HG03571 (cell line): ENCODE results near the gene OSBPL7.

ENCODE experiments used
- ATAC-seq: cut with Tn5 transposase; IDR thresholded peaks from one replicate; pipeline ENCODE4 v1.9.1; 2021; ENCODE audit not compliant: unreplicated experiment

Gene OSBPL7

DNA sequence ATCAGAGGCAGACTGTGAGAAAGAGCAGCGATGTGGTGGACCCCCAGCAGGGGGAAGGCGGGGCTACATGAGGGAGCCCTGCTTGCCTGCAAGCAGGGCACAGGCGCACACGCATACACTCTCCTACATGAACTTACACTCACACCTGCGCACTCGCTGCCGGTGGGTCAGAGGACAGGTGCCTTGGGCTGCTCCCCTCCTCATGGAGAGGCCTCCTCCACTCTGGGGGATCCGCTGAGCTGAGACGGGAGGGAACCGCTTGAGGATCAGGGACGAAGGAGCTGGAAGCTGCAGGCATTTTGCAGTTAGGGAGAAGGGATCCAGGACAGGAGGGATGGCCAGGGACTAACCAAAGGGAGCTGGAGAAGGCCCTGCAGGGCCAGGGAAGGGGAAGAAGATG lies 14.2 kb downstream of the OSBPL7 start:
- no peak for ATAC-seq

DNA sequence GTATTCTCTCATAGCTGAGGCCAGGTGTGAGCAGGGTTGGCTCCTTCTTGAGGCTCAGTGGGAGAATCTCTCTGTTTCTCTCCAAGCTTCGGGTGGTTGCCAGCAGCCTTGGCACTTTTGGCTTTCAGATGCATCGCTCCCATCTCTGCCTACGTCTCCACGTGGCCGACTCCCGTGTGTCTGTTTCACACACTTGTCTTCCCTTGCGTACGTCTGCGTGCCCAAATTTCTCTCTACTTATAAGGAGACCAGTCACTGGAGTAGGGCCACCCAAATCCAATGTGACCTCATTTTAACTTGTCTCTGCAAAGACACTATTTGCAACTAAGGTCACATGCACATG lies 14.7 kb downstream of the OSBPL7 start:
- no peak for ATAC-seq

- ATAC-seq = no peak
Measured at GRCh38 chr17:47806026-47806912, 15.3 kb downstream of the OSBPL7 start.

GRCh38 chr17:47804461-47804860 lies 17.1 kb downstream of the OSBPL7 start:
- ATAC-seq = no peak

DNA sequence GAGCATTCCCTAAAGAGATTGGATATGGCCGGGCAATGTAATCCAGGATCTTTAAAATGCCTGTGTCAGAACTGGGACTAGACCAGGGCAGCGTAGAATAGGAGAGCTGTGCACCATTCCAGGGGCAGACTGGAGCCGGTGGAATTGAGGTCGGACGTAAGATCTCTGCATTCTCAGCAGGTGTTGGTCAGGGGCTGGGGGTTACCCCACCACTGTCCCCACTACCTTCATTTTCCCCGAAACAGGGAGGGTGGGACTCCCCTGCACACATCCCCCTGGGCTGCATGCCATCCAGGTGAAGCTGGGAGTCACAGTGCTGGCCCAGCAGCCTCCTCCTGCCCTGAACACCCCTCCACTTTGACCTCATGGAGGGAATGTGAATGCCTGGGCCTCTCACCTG lies 17.8 kb downstream of the OSBPL7 start:
- no peak for ATAC-seq

DNA sequence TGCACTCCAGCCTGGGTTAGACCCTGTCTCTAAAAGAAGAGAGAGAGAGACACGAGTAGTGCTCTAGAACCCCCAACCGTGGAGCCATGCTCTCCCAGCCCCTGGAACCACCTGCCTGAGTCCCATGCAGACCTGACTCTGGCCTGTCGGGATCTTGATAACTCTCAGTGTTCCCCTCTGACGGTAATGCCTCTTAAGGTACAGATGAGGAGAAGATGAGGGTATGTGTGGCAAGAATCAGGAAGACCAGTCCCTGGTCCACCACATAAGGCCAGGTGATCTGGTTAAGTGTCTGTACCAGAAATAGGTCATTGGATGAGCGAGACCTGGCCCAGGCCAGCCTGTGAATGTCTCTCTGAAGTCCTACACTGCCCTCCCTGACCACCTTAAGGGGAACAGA lies 18.4 kb downstream of the OSBPL7 start:
- no peak for ATAC-seq

DNA sequence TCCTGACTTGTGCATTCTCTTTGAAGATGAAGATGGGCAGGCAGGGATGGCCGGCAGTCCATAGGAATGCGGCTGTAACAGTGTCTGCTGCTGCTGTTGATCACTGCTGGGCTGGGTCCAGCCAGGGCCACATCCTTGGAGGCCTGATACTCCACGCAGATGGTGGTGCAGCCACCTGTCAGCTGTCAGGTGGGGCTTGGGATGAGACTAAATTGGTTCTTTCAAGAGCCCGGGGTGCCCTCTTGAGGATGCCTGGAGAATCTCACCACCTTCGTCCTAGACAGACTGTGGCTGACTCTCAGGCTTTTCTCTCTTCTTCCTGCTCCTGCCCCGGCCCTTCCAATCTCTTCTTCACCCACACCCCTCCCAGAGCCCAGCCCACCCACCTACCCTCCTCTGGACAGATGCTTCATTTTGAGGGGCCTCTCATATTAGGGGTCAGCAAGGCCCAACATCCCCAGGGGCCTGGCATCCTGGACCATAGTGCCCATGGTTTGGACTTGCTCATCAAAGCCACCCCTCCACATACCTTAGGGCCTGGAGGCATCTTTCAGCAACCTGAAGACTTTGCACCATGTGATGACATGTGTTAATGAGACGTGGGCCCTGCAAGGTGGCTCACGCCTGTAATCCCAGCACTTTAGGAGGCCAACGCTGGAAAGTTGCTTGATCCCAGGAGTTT lies 19.1 kb downstream of the OSBPL7 start:
- no peak for ATAC-seq

- ATAC-seq = no peak
Measured at GRCh38 chr17:47801906-47802305, 19.7 kb downstream of the OSBPL7 start.

GRCh38 chr17:47801176-47801765 lies 20.3 kb downstream of the OSBPL7 start:
- no peak for ATAC-seq

- ATAC-seq = no peak
Measured at GRCh38 chr17:47800686-47801085, 20.9 kb downstream of the OSBPL7 start.

DNA sequence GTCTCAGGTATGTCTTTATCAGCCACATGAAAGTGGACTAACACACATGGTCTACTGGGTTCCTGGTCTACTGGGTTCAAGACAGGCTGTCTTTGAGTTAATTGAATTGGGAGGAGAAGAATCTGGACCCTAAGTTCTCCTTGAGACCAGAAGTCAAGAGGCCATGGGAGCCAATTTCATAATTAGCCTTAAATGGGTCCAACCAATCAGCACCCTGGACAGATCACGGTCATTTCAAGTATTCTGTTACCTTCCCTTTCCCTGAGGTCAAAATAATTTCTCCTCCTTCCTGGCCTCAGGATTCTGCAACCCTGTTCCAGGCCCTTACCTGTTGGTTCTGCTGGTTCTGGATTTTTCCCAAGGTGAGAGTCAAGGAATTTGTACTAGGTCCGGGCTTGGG lies 23.8 kb downstream of the OSBPL7 start:
- ATAC-seq = no peak

- ATAC-seq = no peak
Measured at GRCh38 chr17:47792979-47793378, 28.6 kb downstream of the OSBPL7 start.

- ATAC-seq = no peak
Measured at GRCh38 chr17:47792457-47792856, 29.1 kb downstream of the OSBPL7 start.

GRCh38 chr17:47791025-47791424 lies 30.6 kb downstream of the OSBPL7 start:
- no peak for ATAC-seq

DNA sequence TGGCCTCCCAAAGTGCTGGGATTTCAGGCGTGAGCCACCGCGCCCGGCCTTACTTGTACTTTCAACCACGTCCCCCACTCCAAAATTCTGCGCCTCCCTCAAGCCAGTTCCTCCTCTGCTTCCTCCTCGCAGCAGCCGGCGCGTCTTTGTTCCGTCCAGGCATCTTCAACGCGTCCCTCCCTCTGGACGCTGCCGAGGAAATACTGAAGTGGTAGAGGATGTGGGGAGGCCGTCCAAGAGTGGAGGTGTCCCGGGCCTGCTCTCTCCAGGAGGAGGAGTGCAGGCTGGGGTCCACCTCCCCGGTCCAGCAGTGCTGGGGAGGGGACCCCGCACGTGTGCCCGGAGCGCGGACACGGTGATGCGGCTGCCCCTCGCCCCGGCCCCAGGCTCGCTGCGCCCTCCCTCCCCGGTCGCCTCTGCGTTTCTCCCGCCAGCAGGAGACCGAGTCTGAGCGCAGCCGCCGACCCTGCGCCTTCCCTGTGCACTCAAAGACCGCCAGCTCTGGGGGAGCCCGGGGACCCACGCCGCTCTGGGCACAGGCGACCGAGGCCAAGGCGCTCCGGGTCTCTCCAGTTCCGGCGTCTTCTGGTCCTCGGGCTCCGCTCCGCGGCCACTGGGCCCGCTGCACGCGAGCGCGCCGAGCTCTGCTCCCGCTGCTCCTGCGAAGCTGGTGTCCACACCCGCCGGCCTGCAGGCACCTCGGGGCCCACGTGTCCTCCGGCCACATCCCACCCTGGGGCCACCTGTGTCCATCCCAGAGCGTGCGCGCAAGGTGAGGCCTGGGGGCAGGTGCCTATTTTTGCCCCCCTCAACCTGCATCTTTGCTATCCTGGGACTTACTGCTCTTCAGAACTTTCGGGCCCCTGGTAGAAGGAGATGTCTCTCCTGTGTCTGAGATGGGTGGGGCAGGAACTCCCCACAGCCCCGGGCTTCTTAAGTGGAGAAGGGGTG lies 31.7 kb downstream of the OSBPL7 start:
- no peak for ATAC-seq

DNA sequence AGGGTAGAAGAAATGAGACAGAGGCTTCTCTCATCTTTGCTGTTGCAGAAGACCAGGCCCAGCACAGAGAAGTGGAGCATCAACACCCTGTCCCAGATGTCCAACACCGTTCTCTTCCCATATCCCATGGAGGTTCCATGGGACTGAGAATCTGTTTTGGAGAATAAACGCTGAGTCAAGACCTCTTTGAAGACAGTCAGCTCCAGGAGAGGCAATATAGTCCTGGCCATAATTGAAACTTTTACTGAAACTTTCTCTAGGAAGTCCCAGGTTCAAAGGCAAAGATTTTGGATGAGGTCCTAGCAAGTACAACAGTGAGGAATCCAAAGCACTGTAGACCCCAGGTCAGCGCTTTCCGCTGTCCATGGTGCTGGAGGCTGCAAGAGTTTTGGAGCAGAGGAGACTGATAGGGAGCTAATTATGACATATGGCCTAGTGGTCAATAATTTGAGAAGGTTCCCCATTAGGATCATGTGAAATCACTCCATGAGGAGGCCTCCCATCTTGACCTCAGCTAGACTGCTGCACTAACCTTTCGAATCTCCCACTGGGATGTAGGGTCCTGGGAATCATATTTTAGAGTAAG lies 36.0 kb downstream of the OSBPL7 start:
- no peak for ATAC-seq

GRCh38 chr17:47781397-47781796 lies 40.2 kb downstream of the OSBPL7 start:
- no peak for ATAC-seq

DNA sequence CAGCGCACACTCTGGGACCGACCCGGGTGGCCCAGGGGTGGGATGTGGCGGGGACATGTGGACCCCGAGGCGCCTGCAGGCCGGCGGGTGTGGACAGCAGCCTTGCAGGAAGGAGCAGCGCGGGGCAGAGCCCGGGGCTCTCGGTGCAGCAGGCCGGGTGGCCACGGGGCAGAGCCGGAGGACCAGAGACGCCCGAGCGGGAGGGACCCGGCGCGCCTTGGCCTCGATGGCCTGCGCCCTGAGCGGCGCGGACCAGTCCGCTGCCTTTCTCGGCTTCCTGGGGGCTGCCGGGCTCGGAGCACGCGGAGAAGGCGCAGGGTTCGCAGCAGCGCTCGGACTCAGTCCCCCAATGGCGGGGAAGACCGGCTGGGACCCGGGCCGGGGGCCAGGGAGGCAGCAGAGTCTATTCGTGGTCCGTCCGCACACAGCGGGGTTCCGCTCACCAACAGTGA lies 43.4 kb downstream of the OSBPL7 start:
- ATAC-seq = no peak

DNA sequence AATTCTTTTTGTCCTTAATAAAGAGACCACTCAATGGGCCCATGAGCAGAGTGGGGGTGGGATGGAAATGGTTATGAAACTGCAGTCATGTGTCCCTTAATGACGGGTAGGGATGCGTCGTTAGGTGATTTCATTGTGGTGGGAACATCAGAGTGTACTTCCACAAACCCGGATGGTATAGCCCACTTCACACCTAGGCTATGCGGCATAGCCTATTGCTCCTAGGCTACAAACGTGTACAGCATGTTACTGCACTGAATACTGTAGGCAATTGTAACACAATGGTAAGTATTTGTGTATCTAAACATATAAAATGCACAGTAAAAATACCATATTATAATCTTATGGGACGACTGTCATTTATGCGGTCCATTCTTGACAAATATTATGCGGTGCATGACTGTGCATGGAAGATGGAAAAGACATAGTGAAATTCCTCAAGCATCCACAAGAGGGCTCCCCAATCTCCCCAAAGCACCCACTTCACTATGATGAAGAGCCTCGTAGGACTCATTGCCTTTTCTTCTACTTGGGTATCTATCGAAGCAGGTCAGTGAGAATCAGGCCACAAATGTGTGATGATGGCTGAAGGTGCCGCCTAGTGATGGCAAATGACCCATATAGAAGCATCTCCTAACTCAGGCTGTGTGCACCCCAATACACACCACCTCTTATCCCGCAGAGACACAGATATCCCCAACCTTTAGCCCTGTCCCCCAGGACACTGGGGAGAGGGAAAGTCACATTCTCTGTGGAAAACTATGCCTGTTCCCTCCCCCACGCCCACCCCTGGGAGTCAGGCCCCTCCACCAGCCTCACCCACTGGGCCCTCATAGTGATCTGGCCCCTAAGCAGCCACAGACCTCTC lies 45.0 kb downstream of the OSBPL7 start:
- ATAC-seq = no peak
